GM12878 (cell line): ENCODE data around the gene OR5A1.

Experiments
- CBX5 ChIP-seq: sonication (generic); IDR thresholded peaks from 2 replicates; pipeline ENCODE4 v1.6.1; 2016; ENCODE audit warnings: low read depth, moderate library complexity, mild to moderate bottlenecking, inconsistent platforms
- CEBPB ChIP-seq, 2 experiments: fragments of 150-350 bp in 1 of 2; IDR thresholded peaks; 2 replicates each; pipeline ENCODE4 v1.6.1; 2012 to 2014; ENCODE audit warnings: low read depth in 2 of 2, low read length in 2 of 2, borderline replicate concordance in 1 of 2, inconsistent platforms in 1 of 2
- EGR1 ChIP-seq, 2 experiments: IDR thresholded peaks; 1 replicate in 1 of 2; 2 replicates in 1 of 2; pipeline ENCODE4 v1.6.1; 2011 to 2012; ENCODE audit warnings: low read depth in 2 of 2, low read length in 2 of 2, borderline replicate concordance in 1 of 2, mild to moderate bottlenecking in 1 of 2, moderate library complexity in 1 of 2
- ETV6 ChIP-seq, 2 experiments: fragments of 450-650 bp in 1 of 2; IDR thresholded peaks in 1 of 2; conservative IDR thresholded peaks in 1 of 2; 2 replicates each; pipeline ENCODE4 v1.6.1; 2014; ENCODE audit warnings: antibody characterized with exemption in 1 of 2, borderline replicate concordance in 1 of 2, low read depth in 1 of 2, mild to moderate bottlenecking in 1 of 2, moderate library complexity in 1 of 2
- RCOR1 ChIP-seq: conservative IDR thresholded peaks from 2 replicates; pipeline ENCODE4 v1.6.1; 2012; ENCODE audit warnings: low read depth, low read length, improper control_type of control experiment
- SMAD1 ChIP-seq: fragments of 450-650 bp; IDR thresholded peaks from 2 replicates; pipeline ENCODE4 v1.6.1; 2018; ENCODE audit warnings: mild to moderate bottlenecking, low read depth; ENCODE audit not compliant: partially characterized antibody
- TF ChIP-seq, protein P1 (sequence below), 3 experiments: IDR thresholded peaks in 2 of 3; conservative IDR thresholded peaks in 1 of 3; 2 replicates each; pipeline ENCODE4 v1.5.1; 2011; ENCODE audit warnings: low read depth in 3 of 3, low read length in 3 of 3, mild to moderate bottlenecking in 3 of 3, control low read depth in 2 of 3, moderate library complexity in 2 of 3, inconsistent platforms in 1 of 3, mixed read lengths in 1 of 3; ENCODE audit not compliant: control insufficient read depth in 2 of 3, insufficient read depth in 1 of 3; ENCODE audit errors: extremely low read depth in 1 of 3
- TF ChIP-seq, protein P2 (sequence below): IDR thresholded peaks from 2 replicates; pipeline ENCODE4 v1.6.1; 2011; ENCODE audit warnings: low read depth, low read length, improper control_type of control experiment, borderline replicate concordance

DNA sequence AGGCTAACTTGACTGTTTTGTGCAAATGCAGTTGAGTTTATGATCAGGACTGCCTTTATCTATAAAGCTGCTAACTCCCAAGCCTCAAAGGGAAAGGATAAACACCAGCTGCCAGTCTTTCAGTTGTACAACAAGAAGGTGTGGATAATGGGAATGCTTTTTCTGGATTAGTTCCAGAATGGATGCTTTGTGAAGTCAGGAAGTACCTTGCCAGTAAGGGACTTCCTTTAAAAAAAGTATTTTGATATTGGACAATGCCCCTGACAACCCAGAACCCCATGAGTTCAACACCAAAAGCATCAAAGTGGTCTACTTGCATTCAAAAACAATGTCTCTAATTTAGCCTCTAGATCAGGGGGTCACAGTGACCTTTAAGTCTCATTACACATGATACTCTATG is 42.1 kb upstream of the OR5A1 start:
- TF ChIP-seq EGR1 (IDR thresholded peaks at IDR 0.05; ENCODE audit: borderline replicate concordance in 1 of 2, low read depth in 2 of 2, low read length in 2 of 2): no peak
- TF ChIP-seq CEBPB (IDR thresholded peaks at IDR 0.05; ENCODE audit: borderline replicate concordance in 1 of 2, low read depth in 2 of 2, low read length in 2 of 2): no peak
- TF ChIP-seq, protein P1, sequence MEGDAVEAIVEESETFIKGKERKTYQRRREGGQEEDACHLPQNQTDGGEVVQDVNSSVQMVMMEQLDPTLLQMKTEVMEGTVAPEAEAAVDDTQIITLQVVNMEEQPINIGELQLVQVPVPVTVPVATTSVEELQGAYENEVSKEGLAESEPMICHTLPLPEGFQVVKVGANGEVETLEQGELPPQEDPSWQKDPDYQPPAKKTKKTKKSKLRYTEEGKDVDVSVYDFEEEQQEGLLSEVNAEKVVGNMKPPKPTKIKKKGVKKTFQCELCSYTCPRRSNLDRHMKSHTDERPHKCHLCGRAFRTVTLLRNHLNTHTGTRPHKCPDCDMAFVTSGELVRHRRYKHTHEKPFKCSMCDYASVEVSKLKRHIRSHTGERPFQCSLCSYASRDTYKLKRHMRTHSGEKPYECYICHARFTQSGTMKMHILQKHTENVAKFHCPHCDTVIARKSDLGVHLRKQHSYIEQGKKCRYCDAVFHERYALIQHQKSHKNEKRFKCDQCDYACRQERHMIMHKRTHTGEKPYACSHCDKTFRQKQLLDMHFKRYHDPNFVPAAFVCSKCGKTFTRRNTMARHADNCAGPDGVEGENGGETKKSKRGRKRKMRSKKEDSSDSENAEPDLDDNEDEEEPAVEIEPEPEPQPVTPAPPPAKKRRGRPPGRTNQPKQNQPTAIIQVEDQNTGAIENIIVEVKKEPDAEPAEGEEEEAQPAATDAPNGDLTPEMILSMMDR (IDR thresholded peaks at IDR 0.05 in 2 of 3, conservative IDR thresholded peaks at IDR 0.05 in 1 of 3; ENCODE audit: control insufficient read depth in 2 of 3, extremely low read depth in 1 of 3, insufficient read depth in 1 of 3, low read depth in 3 of 3, low read length in 3 of 3): no peak
- TF ChIP-seq, protein P2, sequence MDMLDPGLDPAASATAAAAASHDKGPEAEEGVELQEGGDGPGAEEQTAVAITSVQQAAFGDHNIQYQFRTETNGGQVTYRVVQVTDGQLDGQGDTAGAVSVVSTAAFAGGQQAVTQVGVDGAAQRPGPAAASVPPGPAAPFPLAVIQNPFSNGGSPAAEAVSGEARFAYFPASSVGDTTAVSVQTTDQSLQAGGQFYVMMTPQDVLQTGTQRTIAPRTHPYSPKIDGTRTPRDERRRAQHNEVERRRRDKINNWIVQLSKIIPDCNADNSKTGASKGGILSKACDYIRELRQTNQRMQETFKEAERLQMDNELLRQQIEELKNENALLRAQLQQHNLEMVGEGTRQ: no peak
- no peak for TF ChIP-seq ETV6 (conservative IDR thresholded peaks at IDR 0.05 in 1 of 2, IDR thresholded peaks at IDR 0.05 in 1 of 2; ENCODE audit: borderline replicate concordance in 1 of 2, low read depth in 1 of 2)
- TF ChIP-seq CBX5: no peak
- TF ChIP-seq RCOR1: no peak
- TF ChIP-seq SMAD1: no peak
